Colonic mucosa (tissue), 4 donors: ENCODE results near the gene IQSEC1. TPM values are rescaled to one million over a fixed set of nuclear protein-coding genes. Genes with fewer than 3 reads are reported as not detected.

Source experiments
- DNase-seq: peaks from one replicate; pipeline ENCODE4 v3.0.0-alpha.2; 2020
- H3K27ac ChIP-seq: fragments of 200-600 bp; one replicate; pipeline ENCODE4 v1.8.0; 2021
- H3K27me3 ChIP-seq: fragments of 200-600 bp; one replicate; pipeline ENCODE4 v1.8.0; 2021
- H3K36me3 ChIP-seq: fragments of 200-600 bp; one replicate; pipeline ENCODE4 v1.8.0; 2021
- H3K4me1 ChIP-seq: fragments of 200-600 bp; one replicate; pipeline ENCODE4 v1.8.0; 2021; ENCODE audit warnings: mild to moderate bottlenecking
- H3K4me3 ChIP-seq: fragments of 200-600 bp; one replicate; pipeline ENCODE4 v1.8.0; 2021
- H3K9ac ChIP-seq, 2 donors: one replicate each; pipeline ENCODE4 v1.7.0; 2013; ENCODE audit warnings: control low read depth in 2 of 2, low read depth in 2 of 2, low read length in 2 of 2
- H3K9me3 ChIP-seq: fragments of 200-600 bp; one replicate; pipeline ENCODE4 v1.8.0; 2021
- CTCF ChIP-seq: fragments of 200-600 bp; IDR thresholded peaks from one replicate; pipeline ENCODE4 v1.8.0; 2022; ENCODE audit warnings: antibody characterized with exemption, mild to moderate bottlenecking
- intact Hi-C: fragments of 100-400 bp; cut with DNase I; formaldehyde crosslinking; loops from one replicate; pipeline ENCODE4 v1.14.1; 2022
- total RNA-seq, 2 donors: library from RNA; stranded (reverse); fragmentation: NEBNext Ultra II Directional in 1 of 2; extraction: Animal tissue kit (Norgen Biotek cat#: 25700) in 1 of 2; gene quantifications; one replicate each; pipeline ENCODE4 v1.2.1, GENCODE V29; 2021
- donor health status: healthy.
- donor health status: DM: no; HTN: no; CAD: no.
- donor health status: DM: no; HTN: no; CAD: no.

Gene IQSEC1
- total RNA-seq, 2 donors from 2014 or later, result 14.8 to 19.2 TPM

- TF ChIP-seq CTCF, result no peak
- H3K27me3 ChIP-seq, result no peaks in the 10 kb centered on the region
- H3K36me3 ChIP-seq, result no peaks in the 10 kb centered on the region
- no peaks in the 10 kb centered on the region for H3K9me3 ChIP-seq
- no peaks in the 10 kb centered on the region for H3K4me1 ChIP-seq
- H3K9ac ChIP-seq, result no peak overlapping the region
- H3K27ac ChIP-seq, result no peak overlapping the region
- H3K4me3 ChIP-seq, result no peak overlapping the region
- intact Hi-C loops, result no loop called here
- DNase-seq, result no peak
Measured at GRCh38 chr3:13086531-13086981, 13.3 kb upstream of the IQSEC1 start.

GRCh38 chr3:13085846-13086179, 12.6 kb upstream of the IQSEC1 start:
- Histone ChIP-seq H3K4me1 (no peaks in the 10 kb centered on the region), H3K9ac (no peak overlapping the region), H3K27ac (no peak overlapping the region), H3K36me3 (no peaks in the 10 kb centered on the region), H3K9me3 (no peaks in the 10 kb centered on the region), H3K4me3 (no peak overlapping the region), H3K27me3 (no peaks in the 10 kb centered on the region)
- DNase-seq, result no peak
- TF ChIP-seq CTCF, result no peak
- intact Hi-C loops, result no loop called here

- Histone ChIP-seq H3K36me3 (no peaks in the 10 kb centered on the region), H3K9me3 (no peaks in the 10 kb centered on the region), H3K4me3 (no peak overlapping the region), H3K4me1 (no peaks in the 10 kb centered on the region), H3K27ac (no peak overlapping the region), H3K9ac (no peak overlapping the region), H3K27me3 (no peaks in the 10 kb centered on the region)
- intact Hi-C loops, result no loop called here
- no peak for TF ChIP-seq CTCF
- no peak for DNase-seq
Measured at GRCh38 chr3:13085081-13085845, 12.0 kb upstream of the IQSEC1 start.

GRCh38 chr3:13083898-13084297, 10.7 kb upstream of the IQSEC1 start:
- Histone ChIP-seq H3K27ac (no peak overlapping the region), H3K4me3 (no peak overlapping the region), H3K36me3 (no peaks in the 10 kb centered on the region), H3K4me1 (no peaks in the 10 kb centered on the region), H3K27me3 (no peaks in the 10 kb centered on the region), H3K9me3 (no peaks in the 10 kb centered on the region), H3K9ac (no peak overlapping the region)
- no peak for DNase-seq
- no peak for TF ChIP-seq CTCF
- intact Hi-C loops, result no loop called here

- H3K9ac ChIP-seq, result no peak overlapping the region
- no peak for TF ChIP-seq CTCF
- H3K27me3 ChIP-seq, result no peaks in the 10 kb centered on the region
- no peaks in the 10 kb centered on the region for H3K36me3 ChIP-seq
- no peak overlapping the region for H3K27ac ChIP-seq
- DNase-seq, result no peak
- no peaks in the 10 kb centered on the region for H3K4me1 ChIP-seq
- intact Hi-C loops, result no loop called here
- no peak overlapping the region for H3K4me3 ChIP-seq
- H3K9me3 ChIP-seq, result no peaks in the 10 kb centered on the region
Measured at GRCh38 chr3:13083254-13083653, 10.0 kb upstream of the IQSEC1 start.
